HEK293 (cell line): Measurements from ENCODE around the gene GANAB.

ENCODE experiments used
- CTCF ChIA-PET: fragments of 350-600 bp; formaldehyde crosslinking; extraction: SDS; loops from one replicate; lab custom pipeline; 2021; ENCODE audit warnings: antibody characterized with exemption; lab: Yijun Ruan, JAX
- POLR2A ChIA-PET: fragments of 300-600 bp; formaldehyde crosslinking; extraction: SDS; loops from one replicate; lab custom pipeline; 2020; ENCODE audit warnings: antibody characterized with exemption, inconsistent platforms; lab: Yijun Ruan, JAX
- H3K27ac ChIP-seq: fragments of 200-500 bp; sonication (Bioruptor generic); 2 replicates; pipeline ENCODE4 v1.5.1; 2014; ENCODE audit warnings: low read depth, low read length, control low read depth, inconsistent platforms; ENCODE audit errors: extremely low read depth
- H3K36me3 ChIP-seq, 2 experiments: fragments of 200-500 bp in 1 of 2; sonication (Bioruptor generic) in 1 of 2; 1 replicate in 1 of 2; 2 replicates in 1 of 2; pipeline ENCODE4 v1.5.1; 2014 to 2017; ENCODE audit warnings: inconsistent platforms in 2 of 2, low read length in 2 of 2; ENCODE audit not compliant: control insufficient read depth in 2 of 2, insufficient read depth in 1 of 2
- H3K4me1 ChIP-seq: fragments of 200-500 bp; sonication (Bioruptor generic); 2 replicates; pipeline ENCODE4 v1.5.1; 2014; ENCODE audit warnings: mild to moderate bottlenecking, low read length, inconsistent platforms; ENCODE audit not compliant: control insufficient read depth, insufficient read depth
- H3K4me3 ChIP-seq: 2 replicates; pipeline ENCODE4 v1.5.1; 2011; ENCODE audit warnings: low read depth, mild to moderate bottlenecking, control low read depth, low read length, moderate library complexity
- H3K9me3 ChIP-seq: fragments of 200-500 bp; sonication (Bioruptor generic); 2 replicates; pipeline ENCODE4 v1.5.1; 2014; ENCODE audit warnings: low read depth, low read length, inconsistent platforms; ENCODE audit not compliant: control insufficient read depth, insufficient read depth
- ATF2 ChIP-seq: fragments of 450-650 bp; formaldehyde crosslinking; IDR thresholded peaks from 2 replicates; pipeline ENCODE4 v1.5.1; 2016; ENCODE audit warnings: missing biosample characterization, missing genetic modification characterization, low read depth
- IKZF3 ChIP-seq: fragments of 450-650 bp; IDR thresholded peaks from 2 replicates; pipeline ENCODE4 v1.5.0; 2018; ENCODE audit warnings: missing biosample characterization, mild to moderate bottlenecking, missing genetic modification characterization, moderate library complexity
- MZF1 ChIP-seq: fragments of 450-650 bp; formaldehyde crosslinking; IDR thresholded peaks from 2 replicates; pipeline ENCODE4 v1.5.1; 2017; ENCODE audit warnings: missing biosample characterization, missing genetic modification characterization, borderline replicate concordance
- PRDM1 ChIP-seq: fragments of 450-650 bp; formaldehyde crosslinking; IDR thresholded peaks from 2 replicates; pipeline ENCODE4; 2016; ENCODE audit warnings: missing biosample characterization, missing genetic modification characterization
- TCF7L2 ChIP-seq: IDR thresholded peaks from 2 replicates; pipeline ENCODE4 v1.6.1; 2011; ENCODE audit warnings: low read depth, mild to moderate bottlenecking, inconsistent platforms, low read length, moderate library complexity, borderline replicate concordance
- ZBTB10 ChIP-seq: fragments of 450-650 bp; formaldehyde crosslinking; IDR thresholded peaks from 2 replicates; pipeline ENCODE4 v1.5.1; 2016; ENCODE audit warnings: missing biosample characterization, missing genetic modification characterization
- ZFP37 ChIP-seq: fragments of 450-650 bp; formaldehyde crosslinking; IDR thresholded peaks from 2 replicates; pipeline ENCODE4 v1.5.1; 2016; ENCODE audit warnings: missing biosample characterization, missing genetic modification characterization
- ZNF175 ChIP-seq: fragments of 450-650 bp; formaldehyde crosslinking; IDR thresholded peaks from 2 replicates; pipeline ENCODE4 v1.5.1; 2016; ENCODE audit warnings: missing biosample characterization, missing genetic modification characterization
- ZNF19 ChIP-seq: fragments of 450-650 bp; formaldehyde crosslinking; IDR thresholded peaks from 2 replicates; pipeline ENCODE4; 2016; ENCODE audit warnings: missing biosample characterization, missing genetic modification characterization, low read depth
- ZNF518A ChIP-seq: fragments of 450-650 bp; formaldehyde crosslinking; conservative IDR thresholded peaks from 2 replicates; pipeline ENCODE4 v1.5.1; 2016; ENCODE audit warnings: low read depth, missing biosample characterization, missing genetic modification characterization
- ZNF555 ChIP-seq: fragments of 450-650 bp; formaldehyde crosslinking; conservative IDR thresholded peaks from 2 replicates; pipeline ENCODE4 v1.5.1; 2017; ENCODE audit warnings: missing biosample characterization, mild to moderate bottlenecking, missing genetic modification characterization, inconsistent platforms
- ZSCAN30 ChIP-seq: fragments of 450-650 bp; IDR thresholded peaks from 2 replicates; pipeline ENCODE4 v1.5.1; 2018; ENCODE audit warnings: missing biosample characterization, mild to moderate bottlenecking, missing genetic modification characterization, moderate library complexity
- ZSCAN4 ChIP-seq: fragments of 450-650 bp; formaldehyde crosslinking; IDR thresholded peaks from 2 replicates; pipeline ENCODE4 v1.5.1; 2017; ENCODE audit warnings: missing biosample characterization, missing genetic modification characterization
- TF ChIP-seq, protein P1 (sequence below): fragments of 450-650 bp; formaldehyde crosslinking; IDR thresholded peaks from 2 replicates; pipeline ENCODE4 v1.5.1; 2016; ENCODE audit warnings: missing biosample characterization, missing genetic modification characterization
- TF ChIP-seq, protein P2 (sequence below): fragments of 450-650 bp; formaldehyde crosslinking; IDR thresholded peaks from 2 replicates; pipeline ENCODE4 v1.5.1; 2016; ENCODE audit warnings: missing biosample characterization, missing genetic modification characterization, borderline replicate concordance

GANAB gene

GRCh38 chr11:62666259-62666926 is 20.0 kb upstream of the GANAB start:
- Histone ChIP-seq H3K9me3 (no peaks in the 10 kb centered on the region), H3K27ac (no peak overlapping the region), H3K4me3 (no peak overlapping the region), H3K36me3 (peaks cover 0 to 43% of the 10 kb centered on the region in 2 experiments; a peak in 2 of 3 replicates), H3K4me1 (no peaks in the 10 kb centered on the region)
- CTCF ChIA-PET, result interaction anchor here (1.2 to 2.5 kb wide), 2 partner anchors 10 to 15 kb away, joined by 5 to 10 read pairs; no protein-coding TSS in a partner anchor
- POLR2A ChIA-PET, result interaction anchor here (1.0 to 5.0 kb wide), 13 partner anchors 8 to 93 kb away, joined by 3 to 79 read pairs (median 8); partner anchors contain the start of genes B3GAT3, EEF1G, GANAB and INTS5
- TF ChIP-seq, protein P1, sequence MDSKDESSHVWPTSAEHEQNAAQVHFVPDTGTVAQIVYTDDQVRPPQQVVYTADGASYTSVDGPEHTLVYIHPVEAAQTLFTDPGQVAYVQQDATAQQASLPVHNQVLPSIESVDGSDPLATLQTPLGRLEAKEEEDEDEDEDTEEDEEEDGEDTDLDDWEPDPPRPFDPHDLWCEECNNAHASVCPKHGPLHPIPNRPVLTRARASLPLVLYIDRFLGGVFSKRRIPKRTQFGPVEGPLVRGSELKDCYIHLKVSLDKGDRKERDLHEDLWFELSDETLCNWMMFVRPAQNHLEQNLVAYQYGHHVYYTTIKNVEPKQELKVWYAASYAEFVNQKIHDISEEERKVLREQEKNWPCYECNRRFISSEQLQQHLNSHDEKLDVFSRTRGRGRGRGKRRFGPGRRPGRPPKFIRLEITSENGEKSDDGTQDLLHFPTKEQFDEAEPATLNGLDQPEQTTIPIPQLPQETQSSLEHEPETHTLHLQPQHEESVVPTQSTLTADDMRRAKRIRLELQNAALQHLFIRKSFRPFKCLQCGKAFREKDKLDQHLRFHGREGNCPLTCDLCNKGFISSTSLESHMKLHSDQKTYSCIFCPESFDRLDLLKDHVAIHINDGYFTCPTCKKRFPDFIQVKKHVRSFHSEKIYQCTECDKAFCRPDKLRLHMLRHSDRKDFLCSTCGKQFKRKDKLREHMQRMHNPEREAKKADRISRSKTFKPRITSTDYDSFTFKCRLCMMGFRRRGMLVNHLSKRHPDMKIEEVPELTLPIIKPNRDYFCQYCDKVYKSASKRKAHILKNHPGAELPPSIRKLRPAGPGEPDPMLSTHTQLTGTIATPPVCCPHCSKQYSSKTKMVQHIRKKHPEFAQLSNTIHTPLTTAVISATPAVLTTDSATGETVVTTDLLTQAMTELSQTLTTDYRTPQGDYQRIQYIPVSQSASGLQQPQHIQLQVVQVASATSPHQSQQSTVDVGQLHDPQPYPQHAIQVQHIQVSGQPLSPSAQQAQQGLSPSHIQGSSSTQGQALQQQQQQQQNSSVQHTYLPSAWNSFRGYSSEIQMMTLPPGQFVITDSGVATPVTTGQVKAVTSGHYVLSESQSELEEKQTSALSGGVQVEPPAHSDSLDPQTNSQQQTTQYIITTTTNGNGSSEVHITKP (tag by site-specific recombination), result no peak
- TF ChIP-seq ZSCAN4 (tag by site-specific recombination) (no peak), ATF2 (no peak), ZNF175 (no peak), IKZF3 (tag by site-specific recombination) (no peak), ZBTB10 (no peak), PRDM1 (tag by site-specific recombination) (no peak), TCF7L2 (no peak), MZF1 (tag by site-specific recombination) (no peak), ZNF518A (no peak), ZSCAN30 (tag by site-specific recombination) (no peak), ZNF555 (tag by site-specific recombination) (no peak), ZFP37 (tag by site-specific recombination) (no peak), ZNF19 (tag by site-specific recombination) (no peak)
- TF ChIP-seq, protein P2, sequence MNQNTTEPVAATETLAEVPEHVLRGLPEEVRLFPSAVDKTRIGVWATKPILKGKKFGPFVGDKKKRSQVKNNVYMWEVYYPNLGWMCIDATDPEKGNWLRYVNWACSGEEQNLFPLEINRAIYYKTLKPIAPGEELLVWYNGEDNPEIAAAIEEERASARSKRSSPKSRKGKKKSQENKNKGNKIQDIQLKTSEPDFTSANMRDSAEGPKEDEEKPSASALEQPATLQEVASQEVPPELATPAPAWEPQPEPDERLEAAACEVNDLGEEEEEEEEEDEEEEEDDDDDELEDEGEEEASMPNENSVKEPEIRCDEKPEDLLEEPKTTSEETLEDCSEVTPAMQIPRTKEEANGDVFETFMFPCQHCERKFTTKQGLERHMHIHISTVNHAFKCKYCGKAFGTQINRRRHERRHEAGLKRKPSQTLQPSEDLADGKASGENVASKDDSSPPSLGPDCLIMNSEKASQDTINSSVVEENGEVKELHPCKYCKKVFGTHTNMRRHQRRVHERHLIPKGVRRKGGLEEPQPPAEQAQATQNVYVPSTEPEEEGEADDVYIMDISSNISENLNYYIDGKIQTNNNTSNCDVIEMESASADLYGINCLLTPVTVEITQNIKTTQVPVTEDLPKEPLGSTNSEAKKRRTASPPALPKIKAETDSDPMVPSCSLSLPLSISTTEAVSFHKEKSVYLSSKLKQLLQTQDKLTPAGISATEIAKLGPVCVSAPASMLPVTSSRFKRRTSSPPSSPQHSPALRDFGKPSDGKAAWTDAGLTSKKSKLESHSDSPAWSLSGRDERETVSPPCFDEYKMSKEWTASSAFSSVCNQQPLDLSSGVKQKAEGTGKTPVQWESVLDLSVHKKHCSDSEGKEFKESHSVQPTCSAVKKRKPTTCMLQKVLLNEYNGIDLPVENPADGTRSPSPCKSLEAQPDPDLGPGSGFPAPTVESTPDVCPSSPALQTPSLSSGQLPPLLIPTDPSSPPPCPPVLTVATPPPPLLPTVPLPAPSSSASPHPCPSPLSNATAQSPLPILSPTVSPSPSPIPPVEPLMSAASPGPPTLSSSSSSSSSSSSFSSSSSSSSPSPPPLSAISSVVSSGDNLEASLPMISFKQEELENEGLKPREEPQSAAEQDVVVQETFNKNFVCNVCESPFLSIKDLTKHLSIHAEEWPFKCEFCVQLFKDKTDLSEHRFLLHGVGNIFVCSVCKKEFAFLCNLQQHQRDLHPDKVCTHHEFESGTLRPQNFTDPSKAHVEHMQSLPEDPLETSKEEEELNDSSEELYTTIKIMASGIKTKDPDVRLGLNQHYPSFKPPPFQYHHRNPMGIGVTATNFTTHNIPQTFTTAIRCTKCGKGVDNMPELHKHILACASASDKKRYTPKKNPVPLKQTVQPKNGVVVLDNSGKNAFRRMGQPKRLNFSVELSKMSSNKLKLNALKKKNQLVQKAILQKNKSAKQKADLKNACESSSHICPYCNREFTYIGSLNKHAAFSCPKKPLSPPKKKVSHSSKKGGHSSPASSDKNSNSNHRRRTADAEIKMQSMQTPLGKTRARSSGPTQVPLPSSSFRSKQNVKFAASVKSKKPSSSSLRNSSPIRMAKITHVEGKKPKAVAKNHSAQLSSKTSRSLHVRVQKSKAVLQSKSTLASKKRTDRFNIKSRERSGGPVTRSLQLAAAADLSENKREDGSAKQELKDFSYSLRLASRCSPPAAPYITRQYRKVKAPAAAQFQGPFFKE (tag by site-specific recombination), result no peak
